Measurements from ENCODE around the gene NOTCH1.

The NOTCH1 gene

DNA sequence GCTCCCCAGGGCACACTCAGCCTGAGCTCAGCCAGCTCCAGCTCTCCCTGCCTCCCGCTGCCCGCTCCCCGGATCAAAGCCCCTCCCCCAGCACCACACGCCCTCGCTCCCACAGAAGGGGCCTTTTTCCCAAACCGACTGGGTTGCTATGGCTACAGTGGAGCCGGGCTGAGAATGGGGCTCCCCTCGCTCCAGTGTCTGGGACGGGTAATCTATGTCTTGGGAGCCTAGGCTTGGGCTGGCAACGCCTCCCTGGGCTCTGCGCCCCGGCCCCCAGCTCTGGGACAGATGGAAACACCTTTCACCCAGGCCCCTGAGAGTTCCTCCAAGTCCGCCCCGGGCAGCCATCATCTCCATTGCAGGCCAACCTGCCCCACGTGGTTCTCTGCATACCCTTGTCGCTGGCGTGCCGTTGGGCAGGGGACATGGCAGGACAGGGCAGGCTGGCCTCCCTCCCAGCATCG lies 29.6 kb downstream of the NOTCH1 start:
- no peak for ATAC-seq (ENCODE audit: insufficient read depth, low read depth)
- H3K36me3 ChIP-seq (ENCODE audit: insufficient read depth, low read length), result peaks cover 99% of the 10 kb centered on the region

DNA sequence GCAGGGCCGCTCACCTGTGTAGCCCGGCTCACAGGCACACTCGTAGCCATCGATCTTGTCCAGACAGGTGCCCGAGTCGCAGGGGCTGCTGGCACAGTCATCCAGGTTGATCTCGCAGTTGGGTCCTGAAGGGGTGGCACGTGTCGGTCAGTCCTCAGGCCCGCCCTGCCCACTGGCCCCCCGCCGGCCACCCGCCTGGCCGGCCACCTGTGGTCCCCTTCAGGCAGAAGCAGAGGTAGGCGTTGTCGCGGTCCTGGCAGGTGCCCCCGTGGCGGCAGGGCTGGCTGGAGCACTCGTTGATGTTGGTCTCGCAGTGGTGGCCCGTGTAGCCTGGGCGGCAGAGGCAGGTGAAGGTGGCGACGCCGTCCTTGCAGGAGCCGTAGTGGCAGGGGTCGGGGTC lies 30.6 kb downstream of the NOTCH1 start:
- peaks cover 92% of the 10 kb centered on the region for H4K20me1 ChIP-seq (ENCODE audit: insufficient read depth, low read length)
- no peaks in the 10 kb centered on the region for H3K27me3 ChIP-seq (ENCODE audit: insufficient read depth, low read length, poor library complexity)
- H3K9me3 ChIP-seq (ENCODE audit: insufficient read depth, low read length, severe bottlenecking), result no peaks in the 10 kb centered on the region
- H3K9ac ChIP-seq (ENCODE audit: low read depth, low read length), result no peak overlapping the region
- H2AFZ ChIP-seq (ENCODE audit: low read depth, low read length), result no peak overlapping the region
- DNase-seq (no peak), ATAC-seq (ENCODE audit: insufficient read depth, low read depth) (no peak)
- peaks cover 99% of the 10 kb centered on the region for H3K36me3 ChIP-seq (ENCODE audit: insufficient read depth, low read length)
- no peak overlapping the region for H3K4me3 ChIP-seq (ENCODE audit: low read depth in 1 of 2, low read length in 2 of 2)
- TF ChIP-seq EZH2 (IDR thresholded peaks at IDR 0.05; ENCODE audit: borderline replicate concordance, low read depth, low read length, severe bottlenecking) (no peak), CTCF (IDR thresholded peaks at IDR 0.05; ENCODE audit: borderline replicate concordance, extremely low read depth, low read length, poor library complexity, severe bottlenecking) (no peak)
- H3K79me2 ChIP-seq (ENCODE audit: insufficient read depth, low read length), result peaks cover 80% of the 10 kb centered on the region
- no peak overlapping the region for H3K27ac ChIP-seq (ENCODE audit: low read length)
- no peaks in the 10 kb centered on the region for H3K4me1 ChIP-seq (ENCODE audit: insufficient read depth, low read length)
- no peak overlapping the region for H3K4me2 ChIP-seq (ENCODE audit: insufficient read depth, low read length)

More for the DNA sequence above, 29.6 kb downstream of the NOTCH1 start:
- no peaks in the 10 kb centered on the region for H3K9me3 ChIP-seq (ENCODE audit: insufficient read depth, low read length, severe bottlenecking)
- no peak overlapping the region for H2AFZ ChIP-seq (ENCODE audit: low read depth, low read length)
- H3K27ac ChIP-seq (ENCODE audit: low read length), result no peak overlapping the region
- H3K79me2 ChIP-seq (ENCODE audit: insufficient read depth, low read length), result peaks cover 85% of the 10 kb centered on the region
- no peak overlapping the region for H3K4me3 ChIP-seq (ENCODE audit: low read depth in 1 of 2, low read length in 2 of 2)
- H3K4me2 ChIP-seq (ENCODE audit: insufficient read depth, low read length), result no peak overlapping the region
- peaks cover 93% of the 10 kb centered on the region for H4K20me1 ChIP-seq (ENCODE audit: insufficient read depth, low read length)
- no peaks in the 10 kb centered on the region for H3K4me1 ChIP-seq (ENCODE audit: insufficient read depth, low read length)
- H3K27me3 ChIP-seq (ENCODE audit: insufficient read depth, low read length, poor library complexity), result no peaks in the 10 kb centered on the region
- no peak for DNase-seq
- no peak overlapping the region for H3K9ac ChIP-seq (ENCODE audit: low read depth, low read length)
- TF ChIP-seq EZH2 (IDR thresholded peaks at IDR 0.05; ENCODE audit: borderline replicate concordance, low read depth, low read length, severe bottlenecking) (no peak), CTCF (IDR thresholded peaks at IDR 0.05; ENCODE audit: borderline replicate concordance, extremely low read depth, low read length, poor library complexity, severe bottlenecking) (no peak)

- no peak for ATAC-seq (ENCODE audit: insufficient read depth, low read depth)
- no peak for TF ChIP-seq CTCF (IDR thresholded peaks at IDR 0.05; ENCODE audit: borderline replicate concordance, extremely low read depth, low read length, poor library complexity, severe bottlenecking)
- TF ChIP-seq EZH2 (IDR thresholded peaks at IDR 0.05; ENCODE audit: borderline replicate concordance, low read depth, low read length, severe bottlenecking), result no peak
- H2AFZ ChIP-seq (ENCODE audit: low read depth, low read length), result no peak overlapping the region
These were observed 31.7 kb downstream of the NOTCH1 start for GRCh38 chr9:136514022-136514714.

More at GRCh38 chr9:136514022-136514714, 31.7 kb downstream of the NOTCH1 start:
- Histone ChIP-seq H4K20me1 (ENCODE audit: insufficient read depth, low read length) (peaks cover 84% of the 10 kb centered on the region), H3K27me3 (ENCODE audit: insufficient read depth, low read length, poor library complexity) (no peaks in the 10 kb centered on the region), H3K4me1 (ENCODE audit: insufficient read depth, low read length) (no peaks in the 10 kb centered on the region), H3K9me3 (ENCODE audit: insufficient read depth, low read length, severe bottlenecking) (no peaks in the 10 kb centered on the region), H3K36me3 (ENCODE audit: insufficient read depth, low read length) (peaks cover 99% of the 10 kb centered on the region), H3K4me3 (ENCODE audit: low read depth in 1 of 2, low read length in 2 of 2) (no peak overlapping the region), H3K27ac (ENCODE audit: low read length) (no peak overlapping the region), H3K4me2 (ENCODE audit: insufficient read depth, low read length) (no peak overlapping the region), H3K79me2 (ENCODE audit: insufficient read depth, low read length) (peaks cover 76% of the 10 kb centered on the region), H3K9ac (ENCODE audit: low read depth, low read length) (no peak overlapping the region)
- DNase-seq, result no peak

All from DND-41 (cell line).